T-helper 2 cell treated with Interferon-gamma antibody and Interleukin-4, amounts not matched to agents 5 μg/mL and 100 μg/mL, for 36 hours (primary cell): ENCODE measurements around the gene AKTIP.

Experiments used
- DNase-seq: peaks from one replicate; pipeline ENCODE4 v3.0.0; 2021; ENCODE audit warnings: low spot score
- H3K27ac Mint-ChIP-seq: one replicate; pipeline ENCODE4 v1.8.0; 2021; ENCODE audit warnings: mild to moderate bottlenecking, mixed read lengths
- H3K27me3 Mint-ChIP-seq: one replicate; pipeline ENCODE4 v1.8.0; 2021; ENCODE audit warnings: low read depth, mixed read lengths
- H3K36me3 Mint-ChIP-seq: one replicate; pipeline ENCODE4 v1.8.0; 2021; ENCODE audit warnings: low read depth, mixed read lengths
- H3K4me1 Mint-ChIP-seq: one replicate; pipeline ENCODE4 v1.8.0; 2021; ENCODE audit warnings: low read depth, mixed read lengths
- H3K4me3 Mint-ChIP-seq: one replicate; pipeline ENCODE4 v1.8.0; 2022; ENCODE audit warnings: mild to moderate bottlenecking, moderate library complexity, mixed read lengths
- H3K9me3 Mint-ChIP-seq: one replicate; pipeline ENCODE4 v1.8.0; 2021; ENCODE audit warnings: mixed read lengths

AKTIP gene

GRCh38 chr16:53480394-53480793, 22.6 kb downstream of the AKTIP start:
- Mint-ChIP-seq H3K4me3 (no peak overlapping the region), H3K36me3 (peaks cover 91% of the 10 kb centered on the region), H3K4me1 (peaks cover 20% of the 10 kb centered on the region), H3K27ac (peak overlapping the region; percentile 8), H3K9me3 (peaks cover 24% of the 10 kb centered on the region), H3K27me3 (no peaks in the 10 kb centered on the region)
- no peak for DNase-seq

- H3K27ac Mint-ChIP-seq = no peak overlapping the region
- H3K4me3 Mint-ChIP-seq = no peak overlapping the region
- H3K4me1 Mint-ChIP-seq = peaks cover 25% of the 10 kb centered on the region
- no peaks in the 10 kb centered on the region for H3K27me3 Mint-ChIP-seq
- H3K36me3 Mint-ChIP-seq = peaks cover 86% of the 10 kb centered on the region
- no peak for DNase-seq
- H3K9me3 Mint-ChIP-seq = peaks cover 11% of the 10 kb centered on the region
Measured at GRCh38 chr16:53478965-53479364, 24.0 kb downstream of the AKTIP start.

DNA sequence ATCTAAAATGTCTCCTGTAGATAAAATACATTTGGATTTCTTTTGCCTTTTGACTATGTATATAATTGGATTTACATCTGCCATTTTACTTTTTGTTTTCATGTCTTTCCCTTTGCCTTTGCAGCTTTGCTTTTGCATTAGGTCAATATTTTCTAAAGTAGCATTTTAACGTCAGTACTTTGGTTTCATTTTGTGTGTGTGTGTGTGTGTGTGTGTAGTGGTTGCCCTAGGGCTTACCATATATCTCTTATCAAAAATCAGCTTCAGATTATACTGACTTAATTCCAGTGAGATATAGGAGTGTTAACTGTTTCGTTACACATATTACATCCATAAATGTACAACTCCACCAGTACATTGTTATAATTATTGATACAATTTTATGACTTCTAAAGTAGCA, 26.1 kb downstream of the AKTIP start:
- H3K36me3 Mint-ChIP-seq = peaks cover 87% of the 10 kb centered on the region
- peaks cover 5% of the 10 kb centered on the region for H3K9me3 Mint-ChIP-seq
- H3K27ac Mint-ChIP-seq = peak overlapping the region; percentile 81
- H3K27me3 Mint-ChIP-seq = no peaks in the 10 kb centered on the region
- peak overlapping the region; percentile 65 for H3K4me3 Mint-ChIP-seq
- H3K4me1 Mint-ChIP-seq = peaks cover 25% of the 10 kb centered on the region
- DNase-seq = no peak

DNA sequence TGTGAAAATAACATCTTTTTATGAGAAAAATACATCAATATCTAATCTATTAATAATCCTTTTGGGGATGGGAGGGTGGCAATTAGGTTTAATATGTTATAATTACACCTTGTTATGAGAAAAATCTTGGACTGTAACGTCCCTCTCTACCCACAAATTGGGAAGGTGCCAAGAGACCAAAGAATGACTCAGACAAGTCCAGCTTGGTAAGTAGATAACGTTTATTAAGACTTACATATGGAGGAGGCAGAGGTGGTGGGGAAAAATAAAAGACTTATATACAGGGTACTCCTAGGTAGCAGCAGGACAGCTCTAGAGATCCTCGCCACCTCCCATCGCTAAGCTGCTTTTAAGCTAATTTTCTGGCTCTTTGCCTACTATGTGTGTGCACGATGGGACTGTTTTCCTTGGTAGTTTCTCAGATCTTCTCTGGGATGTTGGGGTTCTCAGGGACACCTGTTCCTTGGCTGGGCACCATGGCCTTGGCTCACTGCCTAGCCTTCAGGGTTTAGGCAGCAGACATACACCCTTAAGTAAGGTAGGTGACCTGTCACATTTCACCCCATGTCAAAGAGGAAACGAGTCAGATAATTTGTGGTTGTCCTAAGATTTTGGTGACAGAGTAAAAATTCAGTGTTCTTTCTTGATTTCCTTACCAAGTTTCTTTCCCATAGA, 37.3 kb downstream of the AKTIP start:
- Mint-ChIP-seq H3K27ac (peak overlapping the region; percentile 80), H3K27me3 (no peaks in the 10 kb centered on the region), H3K36me3 (peaks cover 70% of the 10 kb centered on the region), H3K9me3 (no peaks in the 10 kb centered on the region), H3K4me3 (peak overlapping the region; percentile 62), H3K4me1 (peaks cover 29% of the 10 kb centered on the region)
- no peak for DNase-seq

- Mint-ChIP-seq H3K27me3 (no peaks in the 10 kb centered on the region), H3K4me1 (peaks cover 77% of the 10 kb centered on the region), H3K36me3 (peaks cover 80% of the 10 kb centered on the region), H3K27ac (peak overlapping the region; percentile 95), H3K9me3 (peaks cover 5% of the 10 kb centered on the region), H3K4me3 (peak overlapping the region; percentile 87)
- no peak for DNase-seq
Measured at GRCh38 chr16:53458635-53459034, 44.4 kb downstream of the AKTIP start.

DNA sequence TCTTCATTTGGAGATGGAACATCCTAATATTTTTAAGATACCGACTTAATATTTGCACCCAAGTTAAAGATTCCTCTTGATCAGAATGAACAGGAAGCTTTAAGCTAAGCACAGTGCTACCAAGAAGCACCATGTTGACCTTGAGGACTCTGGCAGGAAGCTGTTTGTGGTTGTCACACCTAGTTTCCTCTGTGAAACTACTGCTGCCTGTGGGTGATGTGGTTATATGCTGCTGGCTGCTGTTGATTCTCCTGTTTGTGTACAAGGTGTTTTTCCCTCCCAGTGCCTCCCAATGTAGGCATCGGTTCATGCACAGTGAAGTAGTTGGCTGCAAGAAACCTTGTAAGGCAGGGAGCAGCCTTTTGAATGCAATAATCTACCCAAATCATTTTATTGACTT, 45.3 kb downstream of the AKTIP start:
- DNase-seq = peak; percentile 79
- Mint-ChIP-seq H3K4me1 (peaks cover 78% of the 10 kb centered on the region), H3K9me3 (peaks cover 5% of the 10 kb centered on the region), H3K4me3 (peak overlapping the region; percentile 87), H3K36me3 (peaks cover 82% of the 10 kb centered on the region), H3K27ac (peak overlapping the region; percentile 95), H3K27me3 (no peaks in the 10 kb centered on the region)

DNA sequence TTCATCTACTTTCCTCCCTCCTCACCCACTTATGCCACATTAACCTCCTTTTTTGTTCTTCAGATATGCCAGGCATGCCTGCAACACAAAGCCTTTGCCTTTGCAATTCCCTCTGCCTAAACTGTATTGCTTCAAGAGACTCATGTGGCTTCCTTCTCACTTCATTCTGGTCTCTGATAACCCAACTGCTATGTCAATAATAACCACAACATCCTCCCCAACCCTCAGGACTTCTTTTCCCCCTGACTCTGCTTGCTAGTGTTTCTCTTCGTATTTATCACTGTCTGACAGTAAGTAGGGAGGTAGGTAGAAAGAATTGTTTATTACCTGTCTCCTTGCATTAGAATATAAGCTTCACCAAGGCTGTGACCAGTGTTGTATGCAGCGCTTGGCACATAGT, 46.4 kb downstream of the AKTIP start:
- DNase-seq = peak; percentile 46
- peaks cover 81% of the 10 kb centered on the region for H3K36me3 Mint-ChIP-seq
- peak overlapping the region; percentile 87 for H3K4me3 Mint-ChIP-seq
- peaks cover 74% of the 10 kb centered on the region for H3K4me1 Mint-ChIP-seq
- no peaks in the 10 kb centered on the region for H3K27me3 Mint-ChIP-seq
- H3K27ac Mint-ChIP-seq = peak overlapping the region; percentile 95
- H3K9me3 Mint-ChIP-seq = peaks cover 5% of the 10 kb centered on the region

- Mint-ChIP-seq H3K4me1 (peaks cover 64% of the 10 kb centered on the region), H3K27ac (peak overlapping the region; percentile 64), H3K4me3 (peak overlapping the region; percentile 44), H3K27me3 (no peaks in the 10 kb centered on the region), H3K36me3 (peaks cover 77% of the 10 kb centered on the region), H3K9me3 (peaks cover 5% of the 10 kb centered on the region)
- no peak for DNase-seq
Measured at GRCh38 chr16:53453928-53454327, 49.1 kb downstream of the AKTIP start.

DNA sequence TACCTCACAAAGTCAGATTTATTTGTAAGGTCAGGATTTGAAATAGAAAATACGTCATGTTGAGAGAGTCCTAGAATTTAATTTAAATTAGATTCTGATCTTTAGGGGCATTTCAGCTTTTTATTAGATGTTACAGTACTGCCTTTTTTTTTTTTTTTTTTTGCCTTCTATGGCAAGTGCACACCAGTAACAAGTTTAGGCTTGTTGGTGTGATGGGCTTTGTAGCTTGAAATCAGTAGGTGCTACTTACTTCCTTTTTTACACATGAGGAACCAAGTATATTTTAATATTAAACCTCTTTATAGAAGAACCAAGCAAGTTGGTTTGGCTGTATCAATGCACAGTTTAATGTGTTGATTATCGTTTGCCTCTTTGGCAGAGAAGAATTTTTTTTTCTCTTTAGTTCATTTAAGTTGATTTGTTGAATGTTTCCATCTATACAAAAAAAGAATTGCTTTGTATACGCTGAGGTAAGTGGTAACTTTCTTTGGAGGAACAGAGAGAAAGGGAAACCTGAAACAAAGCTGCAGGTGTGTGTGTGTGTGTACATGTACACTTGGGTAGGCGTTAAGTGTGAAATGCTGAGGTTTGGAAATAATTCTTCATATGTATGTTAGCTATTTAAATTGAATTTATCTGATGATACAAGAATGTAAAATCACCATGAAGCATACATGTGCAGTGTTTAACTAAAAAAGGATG, 53.0 kb downstream of the AKTIP start:
- Mint-ChIP-seq H3K9me3 (no peaks in the 10 kb centered on the region), H3K4me3 (peak overlapping the region; percentile 37), H3K4me1 (peaks cover 46% of the 10 kb centered on the region), H3K27me3 (no peaks in the 10 kb centered on the region), H3K27ac (peak overlapping the region; percentile 33), H3K36me3 (peaks cover 71% of the 10 kb centered on the region)
- no peak for DNase-seq

DNA sequence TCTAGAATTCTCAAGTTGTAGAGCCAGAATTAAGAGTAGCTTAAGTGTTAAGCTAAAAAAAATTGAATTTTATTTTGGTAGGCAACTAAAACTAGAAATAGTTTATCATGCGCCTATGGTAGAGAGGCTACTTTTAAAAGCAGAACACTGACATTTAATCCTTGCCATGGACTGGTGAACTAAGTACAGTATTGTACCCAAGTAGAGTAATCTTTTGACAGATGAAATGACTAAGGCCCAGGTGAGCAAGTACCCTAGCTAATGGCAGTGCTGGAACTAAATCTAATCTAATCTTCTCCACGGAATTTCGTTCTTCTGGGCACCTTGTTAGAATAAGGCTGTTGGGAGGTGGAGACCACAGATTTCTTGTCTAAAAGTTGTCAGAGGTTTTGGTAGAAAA, 56.9 kb downstream of the AKTIP start:
- H3K27ac Mint-ChIP-seq = peak overlapping the region; percentile 56
- H3K4me3 Mint-ChIP-seq = no peak overlapping the region
- H3K4me1 Mint-ChIP-seq = peaks cover 29% of the 10 kb centered on the region
- H3K9me3 Mint-ChIP-seq = peaks cover 7% of the 10 kb centered on the region
- H3K27me3 Mint-ChIP-seq = no peaks in the 10 kb centered on the region
- H3K36me3 Mint-ChIP-seq = peaks cover 70% of the 10 kb centered on the region
- DNase-seq = no peak

GRCh38 chr16:53445534-53445933, 57.5 kb downstream of the AKTIP start:
- Mint-ChIP-seq H3K27ac (peak overlapping the region; percentile 23), H3K4me3 (no peak overlapping the region), H3K27me3 (no peaks in the 10 kb centered on the region), H3K4me1 (peaks cover 27% of the 10 kb centered on the region), H3K36me3 (peaks cover 70% of the 10 kb centered on the region), H3K9me3 (peaks cover 7% of the 10 kb centered on the region)
- no peak for DNase-seq
